Esophagus squamous epithelium (tissue), 5 donors: ENCODE measurements around the gene EXOSC6. TPM values are rescaled to one million over a fixed set of nuclear protein-coding genes. Genes with fewer than 3 reads are reported as not detected.
"Not testable (repeated sequence)": the region's sequence is repeated elsewhere in the genome, so short reads cannot be mapped to it uniquely, and the experiment has no call there.

Experiments used
- DNase-seq: peaks from one replicate; lab custom pipeline; 2025; lab: John Stamatoyannopoulos, UW
- H3K27ac ChIP-seq, 4 donors: fragments of 200-600 bp; sonication (generic); one replicate each; pipeline ENCODE4 v1.5.1; 2016 to 2019; ENCODE audit warnings: mild to moderate bottlenecking in 1 of 4
- H3K27me3 ChIP-seq, 4 donors: fragments of 200-600 bp; sonication (generic); 1 replicate in 3 of 4; 2 replicates in 1 of 4; pipeline versions ENCODE4 v1.5.1 to v1.6.0; 2017 to 2021; ENCODE audit warnings: antibody characterized with exemption in 1 of 4
- H3K36me3 ChIP-seq, 3 donors: fragments of 200-600 bp; sonication (generic); one replicate each; pipeline ENCODE4 v1.5.1; 2016 to 2019
- H3K4me1 ChIP-seq, 3 donors: fragments of 200-600 bp; sonication (generic); one replicate each; pipeline ENCODE4 v1.5.1; 2017 to 2019
- H3K4me3 ChIP-seq, 4 donors: fragments of 200-600 bp; sonication (generic); 1 replicate in 3 of 4; 2 replicates in 1 of 4; pipeline ENCODE4 v1.5.1; 2016 to 2019; ENCODE audit warnings: mild to moderate bottlenecking in 2 of 4, moderate library complexity in 1 of 4
- H3K9me3 ChIP-seq, 3 donors: fragments of 200-600 bp; sonication (generic); one replicate each; pipeline ENCODE4 v1.5.1; 2016 to 2019
- CTCF ChIP-seq, 6 experiments: fragments of 450-650 bp in 4 of 6; fragments of 200-600 bp in 2 of 6; sonication (generic) in 2 of 6; IDR thresholded peaks; one replicate each; pipeline ENCODE4 v1.5.1; 2016 to 2019; ENCODE audit warnings: antibody characterized with exemption in 6 of 6, mild to moderate bottlenecking in 4 of 6, moderate library complexity in 4 of 6
- POLR2A ChIP-seq, 4 donors: fragments of 450-650 bp; IDR thresholded peaks; one replicate each; pipeline ENCODE4 v1.6.1; 2017; ENCODE audit warnings: antibody characterized with exemption in 4 of 4, mild to moderate bottlenecking in 4 of 4, moderate library complexity in 3 of 4
- WGBS, 2 donors: methylation state at CpG; one replicate each; pipeline ENCODE4 v1.1.5; 2018; 5-methylcytosine and 5-hydroxymethylcytosine counted together
- intact Hi-C: fragments of 100-400 bp; cut with DNase I; formaldehyde crosslinking; loops from one replicate; pipeline ENCODE4 v1.15.0; 2022
- total RNA-seq, 4 donors: library from RNA; depleted of rRNA; stranded (reverse); fragments of >200 nt; gene quantifications; one replicate each; pipeline ENCODE4 v1.1.0, GENCODE V29; 2016
- donor health status: DM: yes; HTN: yes; CAD: no.

The EXOSC6 gene
- total RNA-seq, 4 donors from 2014 or later, result 11.4 to 26.1 (median 16.3) TPM

GRCh38 chr16:70290949-70291519, 39.3 kb upstream of the EXOSC6 start:
- Histone ChIP-seq H3K9me3 (no peaks in the 10 kb centered on the region), H3K4me3 (no peak overlapping the region), H3K27me3 (no peaks in the 10 kb centered on the region), H3K4me1 (peaks cover 8 to 20% (median 14%) of the 10 kb centered on the region in 3 donors), H3K27ac (no peak overlapping the region), H3K36me3 (no peaks in the 10 kb centered on the region)
- no peak for DNase-seq
- intact Hi-C loops, result no loop called here
- TF ChIP-seq POLR2A (IDR thresholded peaks at IDR 0.05), result no peak
- no peak for TF ChIP-seq CTCF (IDR thresholded peaks at IDR 0.05)

- no peaks in the 10 kb centered on the region for H3K9me3 ChIP-seq
- intact Hi-C loops, result no loop called here
- peaks cover 0 to 13% (median 0%) of the 10 kb centered on the region in 3 donors for H3K36me3 ChIP-seq
- H3K27ac ChIP-seq, result peak within 1 kb of the TSS; percentile 92 to 95 (median 93)
- peak within 1 kb of the TSS; percentile 63 to 97 (median 86) for H3K4me3 ChIP-seq
- TF ChIP-seq CTCF (IDR thresholded peaks at IDR 0.05) (peak in 2 of 6 experiments; percentile 15 to 21), POLR2A (IDR thresholded peaks at IDR 0.05) (peak in 3 of 4 donors; percentile 87 to 93 (median 92))
- peak; percentile 89 for DNase-seq
- 2 to 3% methylated on average over 10 to 19 of the region's 53 CpGs for WGBS, 2 donors
- peaks cover 8 to 20% (median 14%) of the 10 kb centered on the region in 3 donors for H3K4me1 ChIP-seq
- no peaks in the 10 kb centered on the region for H3K27me3 ChIP-seq
These were observed 37.7 kb upstream of the EXOSC6 start, which contains the start of gene AARS1 for GRCh38 chr16:70289229-70290094. Gene AARS1 (minus strand): TSS chr16:70289506. CDS start chr16:70282763, 6,743 bp downstream.

GRCh38 chr16:70287304-70287971, 35.7 kb upstream of the EXOSC6 start:
- peaks cover 8 to 20% (median 14%) of the 10 kb centered on the region in 3 donors for H3K4me1 ChIP-seq
- intact Hi-C loops, H3K27ac ChIP-seq, H3K9me3 ChIP-seq, H3K27me3 ChIP-seq, DNase-seq: not testable (repeated sequence)
- WGBS, 2 donors, result 96% methylated on average over 9 to 15 of the region's 17 CpGs
- peak overlapping the region in 1 of 4 donors; percentile 86 for H3K4me3 ChIP-seq
- H3K36me3 ChIP-seq, result peaks cover 0 to 33% (median 1%) of the 10 kb centered on the region in 3 donors

- Histone ChIP-seq H3K27me3 (no peaks in the 10 kb centered on the region), H3K4me1 (no peaks in the 10 kb centered on the region), H3K36me3 (peaks cover 11 to 100% (median 40%) of the 10 kb centered on the region in 3 donors), H3K27ac (no peak overlapping the region), H3K9me3 (no peaks in the 10 kb centered on the region), H3K4me3 (no peak overlapping the region)
- DNase-seq, result no peak
- intact Hi-C loops, result no loop called here
- TF ChIP-seq CTCF (IDR thresholded peaks at IDR 0.05) (no peak), POLR2A (IDR thresholded peaks at IDR 0.05) (no peak)
- WGBS, 2 donors, result 94 to 100% methylated on average over 1 of the region's 1 CpG
These were observed 24.7 kb upstream of the EXOSC6 start for GRCh38 chr16:70276392-70276791.

- no peaks in the 10 kb centered on the region for H3K4me1 ChIP-seq
- no peak for TF ChIP-seq CTCF (IDR thresholded peaks at IDR 0.05)
- no peak for TF ChIP-seq POLR2A (IDR thresholded peaks at IDR 0.05)
- no peak overlapping the region for H3K27ac ChIP-seq
- H3K4me3 ChIP-seq, result no peak overlapping the region
- no peak for DNase-seq
- peaks cover 33 to 100% (median 49%) of the 10 kb centered on the region in 3 donors for H3K36me3 ChIP-seq
- no peaks in the 10 kb centered on the region for H3K27me3 ChIP-seq
- WGBS, 2 donors, result 95% methylated on average over 10 of the region's 10 CpGs
- no peaks in the 10 kb centered on the region for H3K9me3 ChIP-seq
- intact Hi-C loops, result no loop called here
These were observed 20.0 kb upstream of the EXOSC6 start for GRCh38 chr16:70271696-70272095.
